Ecto neural progenitor cell (in vitro differentiated cells): ENCODE measurements around the gene FMN1.

Experiments
- DNase-seq: peaks from one replicate; pipeline ENCODE4 v3.0.0-alpha.2; 2018; ENCODE audit warnings: low spot score

Gene FMN1

DNA sequence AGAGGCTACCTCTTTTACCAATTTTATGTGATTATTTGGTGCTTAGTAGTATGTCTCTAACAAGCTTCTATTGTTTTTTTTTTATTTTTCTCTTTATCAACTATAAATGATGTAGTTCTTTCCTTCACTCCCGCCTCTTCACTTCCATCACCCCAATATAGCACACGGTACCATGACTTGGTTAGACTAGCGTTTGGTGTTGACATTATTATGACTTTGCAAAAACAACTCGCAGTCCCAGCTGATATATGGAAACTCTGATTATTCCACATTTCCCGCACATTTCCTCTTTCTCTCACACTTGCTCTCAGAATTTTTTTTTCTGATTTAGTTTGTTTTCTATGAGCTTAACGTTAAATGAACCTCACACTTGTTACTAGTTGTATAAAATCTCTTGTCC, 314.5 kb downstream of the FMN1 start:
- DNase-seq, result no peak

DNA sequence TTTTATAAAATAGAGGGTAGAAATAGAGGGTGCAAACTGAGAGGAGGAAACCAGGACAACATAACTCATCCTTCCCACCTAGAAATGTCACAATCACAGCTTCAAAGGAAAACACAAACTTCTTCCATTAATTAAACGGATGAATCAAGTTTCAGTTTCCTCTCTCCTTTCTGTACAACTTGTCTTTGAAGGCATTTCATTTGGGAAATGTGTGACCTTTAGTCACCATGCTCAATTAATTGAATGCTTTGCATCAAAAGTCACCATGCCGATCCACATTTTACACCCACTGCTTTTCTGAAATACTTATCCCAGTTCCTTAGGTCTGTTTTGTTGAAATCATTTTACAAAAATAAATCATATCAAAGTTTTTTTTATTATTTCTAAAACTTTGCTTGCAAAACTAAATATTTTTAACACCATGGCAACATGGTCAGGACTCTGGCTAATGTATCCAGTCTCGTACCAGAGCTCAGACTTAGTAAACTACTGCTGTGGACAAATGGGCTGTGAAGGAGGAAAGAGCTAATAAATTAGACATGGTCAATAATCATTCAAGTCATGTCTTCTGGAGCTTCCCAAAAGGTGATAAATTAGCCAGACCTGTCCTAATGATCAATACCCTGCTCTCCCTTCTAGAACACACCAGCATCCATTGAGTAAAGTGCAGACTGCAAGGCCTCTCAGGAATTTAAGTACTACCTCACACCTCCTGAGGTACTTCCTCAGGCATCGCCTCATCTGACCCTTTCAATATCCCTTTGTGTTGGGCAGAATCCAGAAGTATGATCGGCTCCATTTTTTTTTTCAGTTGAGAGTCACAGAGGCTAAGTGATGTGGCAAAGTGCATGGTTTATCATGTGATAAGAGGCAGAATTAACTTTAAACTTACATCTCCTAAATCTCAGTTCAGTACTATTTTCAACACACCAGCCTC, 315.4 kb downstream of the FMN1 start:
- no peak for DNase-seq

DNA sequence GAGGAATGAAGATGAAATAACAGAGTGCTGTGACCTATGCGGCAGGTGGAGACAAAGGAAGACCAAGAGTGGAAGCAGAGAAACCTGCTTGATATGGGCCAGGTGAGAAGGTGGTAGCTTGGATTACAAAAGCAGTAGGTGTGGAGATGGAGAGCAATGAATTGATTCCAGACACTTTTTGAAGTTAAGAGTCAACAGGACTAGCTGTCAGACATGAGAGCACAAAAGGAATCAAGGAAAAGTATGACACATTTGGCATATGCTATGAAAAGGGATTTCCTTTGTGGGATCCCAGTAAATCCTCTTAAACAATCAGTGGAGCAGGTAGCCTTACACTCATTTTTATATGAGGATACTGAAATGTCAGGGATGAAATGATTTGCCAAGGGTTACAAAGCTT, 316.2 kb downstream of the FMN1 start:
- DNase-seq, result no peak

DNA sequence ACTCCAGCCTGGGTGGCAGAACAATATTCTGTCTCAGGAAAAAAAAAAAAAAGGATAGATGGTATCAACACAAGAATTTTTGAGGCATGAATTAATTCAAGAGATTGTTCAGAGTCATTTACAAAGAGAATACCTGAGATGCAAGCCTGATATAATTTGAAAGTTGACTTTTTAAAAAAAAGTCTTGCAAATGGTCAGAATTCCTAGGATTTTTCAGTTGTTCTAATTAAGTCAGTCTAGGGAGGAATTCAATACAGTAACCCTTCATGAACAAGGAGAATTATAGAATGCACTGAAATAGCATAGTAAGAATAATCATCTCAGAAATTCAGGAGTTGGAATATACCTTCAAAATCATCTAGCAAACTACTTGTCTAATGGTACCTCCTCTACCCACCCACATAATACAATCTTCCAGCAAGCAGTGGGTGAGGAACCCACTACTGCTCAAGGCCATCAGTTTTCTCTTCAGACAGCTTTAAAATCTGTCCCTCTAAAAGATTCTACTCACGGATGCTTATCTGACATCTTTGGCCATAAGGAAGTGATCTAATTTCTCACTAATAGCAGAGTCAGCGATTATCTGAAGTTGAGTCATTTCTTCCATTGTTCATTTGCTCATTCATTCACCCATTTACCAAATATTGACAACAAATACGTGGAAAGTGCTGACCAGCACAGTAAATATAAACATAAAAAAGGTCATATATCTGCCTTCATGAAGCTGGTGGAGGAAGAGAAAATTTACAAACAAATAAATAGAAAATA, 317.1 kb downstream of the FMN1 start:
- no peak for DNase-seq

DNA sequence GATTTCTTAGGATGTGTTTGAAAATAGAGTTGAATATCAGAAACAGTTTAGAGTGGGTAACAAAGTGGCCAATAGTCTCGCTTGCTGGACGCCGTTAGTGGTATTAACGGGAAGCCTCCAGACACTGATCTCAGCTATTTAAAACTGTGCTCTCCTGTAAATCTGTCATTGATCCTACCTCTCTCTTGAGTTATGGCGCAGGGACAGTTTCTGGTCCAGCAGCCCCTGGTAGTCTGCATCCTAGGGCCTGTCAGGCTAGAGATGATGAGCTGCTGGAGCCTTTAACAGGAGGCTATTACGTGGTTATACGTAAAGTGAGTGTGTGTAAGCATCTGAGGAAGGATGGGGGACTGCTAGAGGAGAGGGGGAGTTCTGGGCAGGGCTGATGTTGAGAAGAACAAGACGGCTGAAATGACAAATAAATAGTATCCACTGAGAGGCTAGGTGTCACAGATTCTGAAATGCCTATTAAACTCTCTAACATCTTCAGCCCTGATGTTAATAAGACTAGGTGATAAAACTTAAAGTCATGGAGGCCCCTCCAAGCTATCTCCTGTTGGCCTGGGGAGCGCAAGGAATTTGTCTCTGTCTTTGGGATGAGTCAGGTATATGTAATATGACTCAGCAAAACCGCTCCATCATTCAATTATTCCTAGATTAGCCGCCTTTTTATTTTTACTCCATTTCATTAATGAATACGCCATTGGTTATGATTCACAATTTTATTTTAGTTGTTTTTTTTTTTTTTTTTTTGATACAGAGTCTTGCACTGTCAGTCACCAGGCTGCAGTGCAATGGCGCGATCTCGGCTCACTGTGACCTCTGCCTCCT, 321.0 kb downstream of the FMN1 start:
- DNase-seq, result no peak

DNA sequence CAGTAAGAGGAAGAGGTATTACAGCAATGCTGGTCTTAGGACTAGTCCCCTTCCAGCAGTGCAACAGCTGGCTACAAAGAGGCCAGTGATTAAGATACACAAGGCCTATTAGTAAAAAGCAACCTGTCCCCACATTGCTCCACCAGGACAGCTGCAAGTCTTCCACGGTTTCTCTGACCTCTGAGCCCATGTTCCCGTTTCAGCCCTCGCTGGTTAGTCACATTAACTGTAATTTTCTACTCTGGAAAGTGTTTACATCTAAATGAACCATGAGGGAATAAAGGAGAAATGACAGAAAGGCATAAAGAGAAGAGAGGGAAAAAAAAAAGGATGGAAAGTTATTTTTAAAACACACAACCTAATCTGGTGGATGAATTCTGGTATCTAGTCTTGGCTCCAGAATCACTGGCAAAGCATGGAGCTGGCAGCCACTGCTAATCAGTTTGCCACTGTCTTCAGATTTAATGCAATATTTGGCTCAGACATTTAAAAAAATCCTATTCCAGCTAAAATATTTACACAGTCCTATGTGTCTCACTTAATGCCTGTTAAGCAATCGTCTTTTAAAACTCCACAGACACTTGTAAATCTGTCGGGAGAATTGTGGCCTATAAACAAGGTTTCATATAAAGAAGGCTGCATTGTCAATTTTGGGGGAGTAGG, 321.8 kb downstream of the FMN1 start:
- no peak for DNase-seq

DNA sequence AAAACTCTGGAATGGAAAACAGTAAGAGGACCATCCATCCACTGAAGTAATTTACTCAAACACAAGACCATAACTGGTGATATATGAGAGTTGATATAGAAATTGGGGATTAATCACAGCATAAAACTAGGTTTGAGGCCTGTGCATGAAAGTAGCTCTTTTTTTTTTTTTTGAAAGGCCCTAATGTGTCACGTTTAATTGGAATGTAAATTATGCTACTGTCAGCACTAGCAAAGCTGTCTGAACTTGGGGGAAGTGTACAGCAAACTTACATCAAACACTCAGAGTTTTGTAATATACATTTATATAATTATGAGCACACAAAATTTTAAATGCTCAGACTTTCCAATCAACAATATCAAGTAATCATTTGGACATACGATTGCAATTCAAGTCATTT, 322.6 kb downstream of the FMN1 start:
- no peak for DNase-seq

DNA sequence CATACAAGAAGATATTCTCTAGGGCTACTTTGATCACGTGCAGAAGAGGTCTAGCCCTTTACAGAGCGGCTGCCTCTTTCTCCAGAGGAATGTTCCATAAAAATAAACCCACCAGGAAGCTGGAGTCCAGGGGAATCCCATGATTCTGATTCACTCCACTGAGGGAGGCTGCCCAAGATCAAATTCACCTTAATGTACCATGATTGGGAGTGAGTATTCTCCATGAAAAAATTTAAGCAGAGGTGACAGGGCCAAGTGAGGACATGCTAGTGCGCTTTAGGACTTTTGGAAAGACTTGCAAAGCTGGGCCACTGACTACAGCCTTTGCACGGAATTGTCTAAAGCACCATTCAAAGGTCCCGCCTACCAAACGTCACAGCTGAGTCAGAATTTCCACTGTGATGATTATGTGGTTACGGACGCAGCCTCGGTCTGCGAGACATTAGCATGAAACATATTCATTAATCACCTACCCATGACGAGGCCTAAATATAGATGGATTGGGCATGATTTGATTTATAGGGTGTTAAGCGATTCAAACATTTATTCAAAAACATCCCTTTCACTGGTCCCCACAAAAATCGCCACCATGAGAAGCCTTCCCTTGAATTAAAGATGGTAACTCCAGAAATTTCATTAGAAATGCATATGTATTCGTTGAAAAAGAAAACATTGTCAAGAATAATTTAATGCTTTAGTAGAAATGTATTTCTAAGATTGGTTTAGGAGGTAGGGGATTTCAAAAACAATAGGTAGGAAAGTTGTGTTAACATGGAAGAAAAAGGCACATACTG, 324.1 kb downstream of the FMN1 start:
- DNase-seq, result no peak

DNA sequence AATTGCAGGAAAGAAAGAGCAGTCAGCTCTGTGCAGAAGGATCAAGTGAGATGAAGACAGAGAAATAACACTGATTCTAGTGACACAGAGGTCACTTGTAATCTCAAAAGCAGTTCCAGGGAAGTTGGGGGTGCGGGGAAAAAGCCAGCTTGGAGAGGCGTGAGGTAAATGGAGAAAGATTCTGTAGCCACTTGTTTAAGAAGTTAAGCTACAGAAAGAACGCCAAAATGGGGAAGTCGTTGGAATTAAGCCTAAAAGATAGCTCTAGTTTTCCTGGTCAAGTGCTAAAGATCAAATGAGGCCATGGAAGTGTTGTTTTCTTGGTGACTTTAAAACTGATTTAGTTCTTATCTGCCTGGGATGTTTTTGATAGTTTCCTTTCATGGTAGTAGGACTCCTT, 324.7 kb downstream of the FMN1 start:
- no peak for DNase-seq

DNA sequence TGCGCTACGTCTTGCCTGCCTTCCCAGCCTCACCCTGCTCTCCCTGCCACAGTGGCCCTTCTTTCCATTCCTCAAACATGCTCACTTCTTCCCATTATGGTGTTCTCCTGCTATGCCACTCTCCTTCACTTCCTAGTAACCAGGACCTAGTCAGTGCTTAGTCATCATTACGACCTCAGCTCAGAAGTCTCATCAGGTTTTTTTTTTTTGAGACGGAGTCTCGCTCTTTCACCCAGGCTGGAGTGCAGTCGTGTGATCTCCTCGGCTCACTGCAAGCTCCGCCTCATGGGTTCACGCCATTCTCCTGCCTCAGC, 327.2 kb downstream of the FMN1 start:
- no peak for DNase-seq

DNA sequence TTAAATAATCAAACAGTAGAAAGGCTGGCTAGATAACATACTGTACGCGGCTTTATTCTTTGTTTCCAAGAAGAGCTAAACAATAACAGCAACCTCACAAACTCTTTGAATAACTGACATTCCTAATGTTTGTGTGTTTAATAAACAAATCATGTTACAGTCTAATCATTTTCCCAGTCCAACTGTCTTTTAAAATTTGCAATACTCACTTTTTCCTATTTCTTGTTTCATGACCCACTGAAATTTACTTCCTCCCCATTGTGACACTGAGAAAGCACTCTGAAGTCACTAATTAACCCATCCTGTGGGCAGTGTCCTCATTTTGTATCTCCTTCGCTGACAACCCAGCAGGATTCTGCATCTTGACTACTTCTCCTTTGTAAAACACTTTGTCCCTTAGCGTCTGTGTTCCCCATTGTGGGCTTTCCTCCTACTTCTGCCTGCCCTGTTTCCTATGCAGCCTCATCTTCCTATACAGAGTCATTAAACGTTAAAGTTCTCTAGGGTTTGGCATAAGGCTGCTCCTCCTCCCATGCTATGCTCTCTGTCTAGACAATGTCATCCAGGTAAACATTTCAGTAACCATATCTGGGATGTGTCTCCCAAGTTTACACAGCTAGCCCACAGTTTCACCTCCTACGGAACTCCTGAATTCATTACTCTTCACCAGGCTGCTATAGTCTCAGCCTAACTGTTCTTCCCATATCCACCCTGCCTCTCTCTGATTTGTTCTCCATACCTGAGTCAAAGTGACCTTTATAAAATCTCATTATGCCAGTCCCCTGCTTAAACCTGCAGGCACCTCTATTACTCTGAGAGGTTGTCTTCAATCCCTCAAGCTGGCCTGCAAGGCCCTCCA, 327.8 kb downstream of the FMN1 start:
- DNase-seq, result no peak

DNA sequence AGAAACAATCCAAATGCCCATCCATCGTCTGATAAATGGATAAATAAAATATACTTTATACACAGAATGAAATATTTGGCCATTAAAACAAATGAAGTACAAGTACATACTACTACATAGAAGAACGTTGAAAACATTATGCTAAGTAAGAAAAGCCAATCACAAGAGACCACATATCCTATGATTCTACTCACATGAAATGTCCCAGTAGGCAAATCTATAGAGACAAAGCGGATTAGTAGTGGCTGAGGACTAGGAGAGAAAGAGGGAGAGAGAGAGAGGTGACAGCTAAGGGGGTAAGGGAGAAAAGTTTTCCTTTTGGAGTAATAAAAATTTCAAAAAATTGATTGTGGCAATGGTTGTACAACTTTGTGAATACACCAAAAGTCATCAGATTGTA, 329.7 kb downstream of the FMN1 start:
- DNase-seq, result no peak

DNA sequence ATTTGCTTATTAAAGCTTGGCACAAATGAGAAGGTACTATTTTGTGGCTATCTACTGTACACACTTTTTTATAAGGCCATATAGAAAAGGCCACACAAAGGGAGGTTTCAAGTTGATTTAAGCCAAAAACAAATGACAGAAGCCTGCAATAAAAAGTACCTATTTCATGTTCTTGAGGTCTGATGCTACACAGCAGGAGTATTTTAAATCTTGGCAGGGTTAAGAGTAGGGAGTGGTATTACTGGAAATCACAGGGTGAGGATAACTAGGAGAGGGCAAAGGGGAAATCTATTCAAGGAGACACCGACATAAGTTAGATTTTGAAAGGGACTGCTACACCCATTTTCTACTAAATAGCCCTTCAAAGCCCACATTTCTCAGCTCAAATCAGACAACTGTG, 330.5 kb downstream of the FMN1 start:
- DNase-seq, result no peak

DNA sequence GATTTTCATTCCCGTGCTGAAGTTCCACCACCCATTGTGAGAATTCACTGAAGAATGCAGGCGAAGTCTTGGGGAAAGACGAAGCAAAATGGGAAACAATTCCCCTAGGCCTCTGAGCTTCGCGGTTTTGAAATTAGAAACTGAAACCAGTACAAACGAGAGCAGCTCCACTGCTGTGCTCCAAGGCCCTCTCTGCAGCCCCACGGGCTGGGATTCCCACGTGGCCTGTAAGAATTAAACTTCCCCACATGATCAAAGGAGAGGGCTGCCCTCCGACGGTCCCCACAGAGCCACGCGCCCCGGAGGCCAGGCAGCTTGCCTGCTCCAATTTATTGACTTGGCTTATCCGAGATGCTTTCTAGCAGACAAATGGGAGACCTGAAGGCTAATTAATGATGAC, 332.8 kb downstream of the FMN1 start:
- DNase-seq, result peak; percentile 70

DNA sequence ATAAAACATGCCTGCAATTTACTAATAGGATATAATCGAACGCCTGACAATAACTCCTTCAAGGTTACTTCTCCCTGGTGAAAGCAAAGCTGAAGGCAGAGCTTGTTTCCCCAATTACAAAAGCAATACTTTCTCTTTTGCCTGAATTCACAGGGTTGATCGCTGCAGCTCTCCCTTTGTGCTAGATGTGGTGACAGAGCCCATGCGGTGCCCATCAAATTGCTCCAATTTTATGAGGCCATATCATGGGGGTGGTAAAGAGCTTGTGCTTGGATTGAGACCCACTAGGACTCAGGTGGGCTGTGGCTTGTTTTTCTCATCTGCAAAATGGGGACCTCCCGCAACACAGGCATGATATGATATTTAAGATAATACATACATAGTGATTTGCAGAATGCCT, 333.3 kb downstream of the FMN1 start:
- no peak for DNase-seq

DNA sequence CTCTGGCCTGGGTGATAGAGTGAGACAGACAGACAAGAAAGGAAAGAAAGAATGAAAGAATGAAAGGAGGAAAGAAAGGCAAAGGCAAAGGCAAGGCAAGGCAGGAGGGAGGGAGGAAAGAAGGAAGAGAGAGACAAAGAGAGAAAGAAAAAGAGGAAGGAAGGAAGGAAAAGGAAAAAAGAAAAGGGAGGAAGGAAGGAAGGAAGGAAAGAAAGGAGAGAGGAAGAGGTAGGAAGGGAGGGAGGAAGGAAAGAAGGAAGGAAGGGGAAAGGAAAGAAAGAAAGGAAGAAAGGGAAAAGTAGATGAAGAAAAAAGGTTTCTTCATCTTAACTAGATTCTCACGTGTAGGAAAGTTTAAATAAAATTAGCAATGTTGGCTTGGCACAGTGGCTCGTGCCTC, 334.5 kb downstream of the FMN1 start:
- no peak for DNase-seq

DNA sequence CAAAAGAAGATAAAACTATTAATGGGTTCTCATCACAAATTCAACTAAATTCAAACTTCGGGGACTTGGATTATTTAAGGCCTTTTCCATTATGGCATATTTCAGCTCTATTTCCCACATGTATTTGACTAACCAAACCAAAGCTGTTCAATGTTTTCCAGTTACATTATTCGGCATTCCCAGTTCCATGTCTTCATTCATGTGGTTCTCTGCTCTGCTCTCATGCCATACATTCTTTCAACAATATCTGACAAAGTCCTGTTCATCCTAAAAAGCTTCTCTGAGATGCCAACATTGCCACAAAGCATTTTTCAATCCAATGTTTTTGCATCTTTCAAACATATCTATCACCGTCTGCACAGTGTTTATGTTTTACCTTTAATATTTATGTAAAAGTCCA, 335.3 kb downstream of the FMN1 start:
- no peak for DNase-seq

DNA sequence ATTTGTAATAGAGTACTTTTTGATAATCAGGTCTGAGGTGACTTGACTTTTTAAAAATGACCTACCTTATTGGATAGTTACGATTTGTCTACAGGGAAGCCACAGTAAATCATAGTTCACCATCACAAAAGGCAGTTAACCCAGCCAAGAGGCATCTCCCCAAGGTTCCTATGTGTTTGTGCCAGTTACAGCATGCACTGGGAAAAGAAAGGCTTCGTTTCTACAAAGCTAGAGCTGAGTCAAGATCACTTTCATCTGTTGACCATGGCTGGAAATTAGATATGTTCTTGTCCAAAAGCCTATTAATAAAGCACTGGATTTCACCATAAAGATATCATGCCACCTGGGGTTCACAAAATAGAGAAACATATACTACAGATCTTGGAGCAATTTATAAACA, 336.8 kb downstream of the FMN1 start:
- no peak for DNase-seq

DNA sequence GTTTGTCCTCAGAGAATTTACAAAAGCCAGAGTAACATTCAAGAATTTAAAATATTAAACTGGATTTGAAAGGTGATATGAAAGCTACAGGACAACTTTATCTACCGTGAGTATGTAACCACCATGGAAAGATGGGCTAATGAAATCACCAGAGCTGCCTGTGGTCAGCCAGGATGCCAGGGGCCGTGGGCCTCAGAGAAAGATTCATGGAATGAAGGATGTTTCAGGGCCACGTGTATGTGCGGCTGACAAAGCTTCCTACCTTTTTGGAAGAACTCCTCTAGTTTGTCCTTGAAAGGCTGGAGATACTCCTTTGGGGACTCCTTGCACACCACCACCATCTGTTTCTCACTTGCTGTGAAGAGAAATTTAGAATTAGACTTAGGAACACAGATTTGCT, 337.8 kb downstream of the FMN1 start:
- no peak for DNase-seq

DNA sequence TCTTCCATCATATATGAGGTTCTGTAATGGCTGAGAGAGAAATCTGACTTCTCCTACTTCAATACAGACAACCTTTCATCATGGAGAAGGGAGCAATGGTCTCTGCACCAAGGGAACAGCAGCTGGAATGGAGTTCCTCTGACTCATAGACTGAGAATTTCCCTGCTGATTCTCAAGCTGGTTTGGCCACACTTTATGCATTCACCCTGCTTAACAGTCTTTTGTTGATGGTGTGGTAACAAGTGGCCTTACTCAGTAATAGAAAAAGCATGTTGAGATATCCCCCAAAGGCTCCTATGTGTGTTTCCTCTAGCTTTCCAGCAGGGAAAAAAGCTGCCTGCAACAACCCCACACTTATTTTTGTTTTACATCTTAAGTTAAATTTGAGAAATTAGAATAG, 338.6 kb downstream of the FMN1 start:
- DNase-seq, result no peak
